ENCODE results near the gene CSNK1A1.
A peak's percentile ranks its signal among the peaks of the same experiment; 100 is the strongest.
"Not testable (repeated sequence)": the region's sequence is repeated elsewhere in the genome, so short reads cannot be mapped to it uniquely, and the experiment has no call there.

Gene CSNK1A1

GRCh38 chr5:149572576-149573231 lies 21.5 kb upstream of the CSNK1A1 start:
- no peak for DNase-seq (ENCODE audit: low spot score)

- no peak for DNase-seq (ENCODE audit: low spot score)
Measured at GRCh38 chr5:149572170-149572569, 20.9 kb upstream of the CSNK1A1 start.

- DNase-seq (ENCODE audit: low spot score), result no peak
Measured at GRCh38 chr5:149567226-149567625, 16.0 kb upstream of the CSNK1A1 start.

GRCh38 chr5:149564542-149565140 lies 13.4 kb upstream of the CSNK1A1 start:
- DNase-seq (ENCODE audit: low spot score), result peak; percentile 81

- peak; percentile 40 for DNase-seq (ENCODE audit: low spot score)
Measured at GRCh38 chr5:149563466-149563865, 12.2 kb upstream of the CSNK1A1 start.

GRCh38 chr5:149561848-149562247 lies 10.6 kb upstream of the CSNK1A1 start:
- peak; percentile 85 for DNase-seq (ENCODE audit: low spot score)

GRCh38 chr5:149559706-149560105 lies 8.5 kb upstream of the CSNK1A1 start:
- peak; percentile 43 for DNase-seq (ENCODE audit: low spot score)

- no peak for DNase-seq (ENCODE audit: low spot score)
Measured at GRCh38 chr5:149552553-149553160, 1.4 kb upstream of the CSNK1A1 start.

- DNase-seq (ENCODE audit: low spot score), result no peak
Measured at GRCh38 chr5:149552038-149552494, 827 bp upstream of the CSNK1A1 start.

GRCh38 chr5:149550594-149551226 lies 529 bp downstream of the CSNK1A1 start:
- peak; percentile 15 for DNase-seq (ENCODE audit: low spot score)

- peak; percentile 60 for DNase-seq (ENCODE audit: low spot score)
Measured at GRCh38 chr5:149550268-149550583, 1.0 kb downstream of the CSNK1A1 start.

GRCh38 chr5:149549461-149550267 lies 1.6 kb downstream of the CSNK1A1 start:
- DNase-seq (ENCODE audit: low spot score), result peak; percentile 42

- no peak for DNase-seq (ENCODE audit: low spot score)
Measured at GRCh38 chr5:149546974-149547373, 4.3 kb downstream of the CSNK1A1 start.

- no peak for DNase-seq (ENCODE audit: low spot score)
Measured at GRCh38 chr5:149545327-149545726, 5.9 kb downstream of the CSNK1A1 start.

- no peak for DNase-seq (ENCODE audit: low spot score)
Measured at GRCh38 chr5:149544028-149544420, 7.2 kb downstream of the CSNK1A1 start.

- no peak for DNase-seq (ENCODE audit: low spot score)
Measured at GRCh38 chr5:149543361-149544027, 7.7 kb downstream of the CSNK1A1 start.

- DNase-seq (ENCODE audit: low spot score), result no peak
Measured at GRCh38 chr5:149541893-149542292, 9.3 kb downstream of the CSNK1A1 start.

GRCh38 chr5:149540089-149540488 lies 11.2 kb downstream of the CSNK1A1 start:
- DNase-seq (ENCODE audit: low spot score), result no peak

GRCh38 chr5:149537374-149537975 lies 13.8 kb downstream of the CSNK1A1 start:
- no peak for DNase-seq (ENCODE audit: low spot score)

- DNase-seq (ENCODE audit: low spot score), result not testable (repeated sequence)
Measured at GRCh38 chr5:149535787-149536186, 15.5 kb downstream of the CSNK1A1 start.

- DNase-seq (ENCODE audit: low spot score), result no peak
Measured at GRCh38 chr5:149532413-149532812, 18.8 kb downstream of the CSNK1A1 start.

Data from GM03348 (cell line).